WTC11 (cell line): ENCODE data around the gene STK39. TPM values are rescaled to one million over a fixed set of nuclear protein-coding genes. Genes with fewer than 3 reads are reported as not detected.

ENCODE experiments used
- ATAC-seq: fragments of 200-7000 bp; cut with Tn5 transposase; 2 replicates; pipeline ENCODE4 v1.10.0; 2021; ENCODE audit warnings: mild to moderate bottlenecking, moderate library complexity
- CTCF ChIA-PET: fragments of 300-600 bp; sonication (Branson Sonifier 250); formaldehyde crosslinking; loops from one replicate; lab custom pipeline; 2021; ENCODE audit warnings: antibody characterized with exemption; lab: Charles Lee
- POLR2A ChIA-PET: fragments of 350-600 bp; sonication (Branson Sonifier 250); formaldehyde crosslinking; loops from one replicate; lab custom pipeline; 2021; ENCODE audit warnings: antibody characterized with exemption; lab: Charles Lee
- DNase-seq: peaks from one replicate; pipeline ENCODE4 v3.0.0; 2021; ENCODE audit warnings: low spot score
- H3K27ac Mint-ChIP-seq: 2 replicates; pipeline ENCODE4 v1.8.0; 2021; ENCODE audit warnings: mixed read lengths
- H3K27me3 Mint-ChIP-seq: 2 replicates; pipeline ENCODE4 v1.8.0; 2021; ENCODE audit warnings: low read depth, mild to moderate bottlenecking, moderate library complexity, mixed read lengths
- H3K36me3 Mint-ChIP-seq: 2 replicates; pipeline ENCODE4 v1.8.0; 2021; ENCODE audit warnings: mixed read lengths
- H3K4me1 Mint-ChIP-seq: 2 replicates; pipeline ENCODE4 v1.8.0; 2022; ENCODE audit warnings: mixed read lengths
- H3K4me3 Mint-ChIP-seq: 2 replicates; pipeline ENCODE4 v1.8.0; 2021; ENCODE audit warnings: mild to moderate bottlenecking, moderate library complexity, mixed read lengths
- H3K9me3 Mint-ChIP-seq: 2 replicates; pipeline ENCODE4 v1.8.0; 2021; ENCODE audit warnings: mixed read lengths
- CBFB ChIP-seq: sonication (generic); formaldehyde crosslinking; IDR thresholded peaks from 2 replicates; pipeline ENCODE4 v1.8.1; 2022; ENCODE audit warnings: mild to moderate bottlenecking, low read depth, missing genetic modification reagents
- CDX4 ChIP-seq: fragments of 250-450 bp; sonication (Bioruptor Pico); IDR thresholded peaks from 2 replicates; pipeline ENCODE4 v1.9.0; 2021; ENCODE audit warnings: moderate library complexity, mild to moderate bottlenecking, inconsistent platforms, borderline replicate concordance
- CREM ChIP-seq: sonication (generic); formaldehyde crosslinking; IDR thresholded peaks from 2 replicates; pipeline ENCODE4 v1.8.1; 2022; ENCODE audit warnings: mild to moderate bottlenecking, missing genetic modification reagents, moderate library complexity
- E2F1 ChIP-seq: sonication (generic); formaldehyde crosslinking; IDR thresholded peaks from 2 replicates; pipeline ENCODE4 v1.8.0; 2022; ENCODE audit warnings: mild to moderate bottlenecking, missing genetic modification reagents
- ELF4 ChIP-seq: sonication (generic); formaldehyde crosslinking; IDR thresholded peaks from 2 replicates; pipeline ENCODE4 v1.8.1; 2022; ENCODE audit warnings: low read depth, mild to moderate bottlenecking, moderate library complexity, missing genetic modification reagents
- EMX1 ChIP-seq: fragments of 250-450 bp; sonication (Bioruptor Pico); IDR thresholded peaks from 2 replicates; pipeline ENCODE4 v1.8.0; 2021; ENCODE audit warnings: mild to moderate bottlenecking
- ETV6 ChIP-seq: sonication (generic); formaldehyde crosslinking; IDR thresholded peaks from 2 replicates; pipeline ENCODE4 v1.8.1; 2022; ENCODE audit warnings: mild to moderate bottlenecking, missing genetic modification reagents
- FOXJ3 ChIP-seq: sonication (generic); formaldehyde crosslinking; IDR thresholded peaks from 2 replicates; pipeline ENCODE4 v1.9.0; 2021; ENCODE audit warnings: missing genetic modification reagents, mild to moderate bottlenecking, borderline replicate concordance
- FOXK1 ChIP-seq: sonication (generic); formaldehyde crosslinking; IDR thresholded peaks from 2 replicates; pipeline ENCODE4 v1.8.0; 2022; ENCODE audit warnings: mild to moderate bottlenecking, moderate library complexity, missing genetic modification reagents
- MAX ChIP-seq: sonication (generic); formaldehyde crosslinking; IDR thresholded peaks from 2 replicates; pipeline ENCODE4 v1.8.0; 2022; ENCODE audit warnings: mild to moderate bottlenecking, missing genetic modification reagents
- MXD4 ChIP-seq: fragments of 250-450 bp; sonication (Bioruptor Pico); IDR thresholded peaks from 2 replicates; pipeline ENCODE4 v1.8.0; 2021; ENCODE audit warnings: mild to moderate bottlenecking, moderate library complexity, borderline replicate concordance
- MYBL2 ChIP-seq: sonication (generic); formaldehyde crosslinking; IDR thresholded peaks from 2 replicates; pipeline ENCODE4 v1.8.1; 2023; ENCODE audit warnings: mild to moderate bottlenecking, moderate library complexity, missing genetic modification reagents
- NFE2L1 ChIP-seq: sonication (generic); formaldehyde crosslinking; IDR thresholded peaks from 2 replicates; pipeline ENCODE4 v1.8.1; 2023; ENCODE audit warnings: missing genetic modification reagents
- NR2C2 ChIP-seq: sonication (generic); formaldehyde crosslinking; IDR thresholded peaks from 2 replicates; pipeline ENCODE4 v1.8.0; 2022; ENCODE audit warnings: mild to moderate bottlenecking, missing genetic modification reagents
- PRDM15 ChIP-seq: sonication (generic); formaldehyde crosslinking; IDR thresholded peaks from 2 replicates; pipeline ENCODE4 v1.8.0; 2022; ENCODE audit warnings: missing genetic modification reagents
- PREB ChIP-seq: sonication (generic); formaldehyde crosslinking; IDR thresholded peaks from 2 replicates; pipeline ENCODE4 v1.8.1; 2022; ENCODE audit warnings: mild to moderate bottlenecking, missing genetic modification reagents, moderate library complexity, borderline replicate concordance
- SMAD3 ChIP-seq: sonication (generic); formaldehyde crosslinking; IDR thresholded peaks from 2 replicates; pipeline ENCODE4 v1.8.0; 2022; ENCODE audit warnings: missing genetic modification reagents, mild to moderate bottlenecking, borderline replicate concordance
- SOX15 ChIP-seq: fragments of 250-450 bp; sonication (Bioruptor Pico); IDR thresholded peaks from 2 replicates; pipeline ENCODE4 v1.9.0; 2021; ENCODE audit warnings: mild to moderate bottlenecking
- USF2 ChIP-seq: sonication (generic); formaldehyde crosslinking; IDR thresholded peaks from 2 replicates; pipeline ENCODE4 v1.8.1; 2023; ENCODE audit warnings: mild to moderate bottlenecking, missing genetic modification reagents, moderate library complexity
- ZBTB21 ChIP-seq: sonication (generic); formaldehyde crosslinking; IDR thresholded peaks from 2 replicates; pipeline ENCODE4 v1.8.1; 2023; ENCODE audit warnings: mild to moderate bottlenecking, missing genetic modification reagents, borderline replicate concordance
- ZNF281 ChIP-seq: sonication (generic); formaldehyde crosslinking; IDR thresholded peaks from 2 replicates; pipeline ENCODE4 v1.8.0; 2023; ENCODE audit warnings: mild to moderate bottlenecking, missing genetic modification reagents
- ZNF425 ChIP-seq: fragments of 250-450 bp; sonication (Bioruptor Pico); conservative IDR thresholded peaks from 2 replicates; pipeline ENCODE4 v1.9.0; 2021; ENCODE audit warnings: mild to moderate bottlenecking
- ZNF671 ChIP-seq: fragments of 250-450 bp; sonication (Bioruptor Pico); IDR thresholded peaks from 2 replicates; pipeline ENCODE4 v1.8.0; 2021; ENCODE audit warnings: mild to moderate bottlenecking
- total RNA-seq: library from RNA; stranded (reverse); gene quantifications from 3 replicates; pipeline ENCODE4 v1.2.3, GENCODE V29; 2021

STK39 gene
- total RNA-seq, 1 experiment from 2014 or later: 20.5 TPM

- Mint-ChIP-seq H3K27me3 (no peaks in the 10 kb centered on the region), H3K4me1 (peaks cover 21% of the 10 kb centered on the region), H3K36me3 (peaks cover 5% of the 10 kb centered on the region; the same call in 1 of the 2 replicates), H3K4me3 (no peak overlapping the region), H3K27ac (no peak overlapping the region; the same call in 1 of the 2 replicates), H3K9me3 (no peaks in the 10 kb centered on the region)
- TF ChIP-seq ZNF425 (CRISPR knock-in tag) (no peak), MAX (no peak), USF2 (no peak), MXD4 (CRISPR knock-in tag) (no peak), CBFB (CRISPR knock-in tag) (no peak), FOXK1 (CRISPR knock-in tag) (no peak), ZNF281 (CRISPR knock-in tag) (no peak), NR2C2 (CRISPR knock-in tag) (no peak), EMX1 (no peak), ETV6 (CRISPR knock-in tag) (no peak), MYBL2 (CRISPR knock-in tag) (no peak), CREM (CRISPR knock-in tag) (no peak), ZNF671 (no peak)
- no peak for ATAC-seq
- no peak for DNase-seq
- CTCF ChIA-PET: interaction anchor here (3.1 kb wide), 1 partner anchor 11 kb away, joined by 20 read pairs; no protein-coding TSS in a partner anchor
- POLR2A ChIA-PET: no interaction called here
These were observed 117.0 kb downstream of the STK39 start for GRCh38 chr2:168130346-168130745.

- Mint-ChIP-seq H3K4me1 (peaks cover 17% of the 10 kb centered on the region), H3K27me3 (no peaks in the 10 kb centered on the region), H3K36me3 (peaks cover 12% of the 10 kb centered on the region), H3K4me3 (no peak overlapping the region), H3K27ac (no peak overlapping the region), H3K9me3 (peaks cover 2% of the 10 kb centered on the region; the same call in 1 of the 2 replicates)
- POLR2A ChIA-PET: no interaction called here
- ATAC-seq (no peak), DNase-seq (no peak)
- CTCF ChIA-PET: no interaction called here
- TF ChIP-seq NR2C2 (CRISPR knock-in tag) (no peak), NFE2L1 (CRISPR knock-in tag) (no peak), SMAD3 (CRISPR knock-in tag) (no peak), ZBTB21 (CRISPR knock-in tag) (no peak), SOX15 (no peak), PREB (CRISPR knock-in tag) (no peak), CDX4 (no peak), ELF4 (CRISPR knock-in tag) (no peak), E2F1 (CRISPR knock-in tag) (no peak), FOXJ3 (CRISPR knock-in tag) (no peak), PRDM15 (CRISPR knock-in tag) (no peak)
These were observed 120.0 kb downstream of the STK39 start for GRCh38 chr2:168127371-168127770.
